ENCODE measurements around the gene CPED1.

Gene CPED1

DNA sequence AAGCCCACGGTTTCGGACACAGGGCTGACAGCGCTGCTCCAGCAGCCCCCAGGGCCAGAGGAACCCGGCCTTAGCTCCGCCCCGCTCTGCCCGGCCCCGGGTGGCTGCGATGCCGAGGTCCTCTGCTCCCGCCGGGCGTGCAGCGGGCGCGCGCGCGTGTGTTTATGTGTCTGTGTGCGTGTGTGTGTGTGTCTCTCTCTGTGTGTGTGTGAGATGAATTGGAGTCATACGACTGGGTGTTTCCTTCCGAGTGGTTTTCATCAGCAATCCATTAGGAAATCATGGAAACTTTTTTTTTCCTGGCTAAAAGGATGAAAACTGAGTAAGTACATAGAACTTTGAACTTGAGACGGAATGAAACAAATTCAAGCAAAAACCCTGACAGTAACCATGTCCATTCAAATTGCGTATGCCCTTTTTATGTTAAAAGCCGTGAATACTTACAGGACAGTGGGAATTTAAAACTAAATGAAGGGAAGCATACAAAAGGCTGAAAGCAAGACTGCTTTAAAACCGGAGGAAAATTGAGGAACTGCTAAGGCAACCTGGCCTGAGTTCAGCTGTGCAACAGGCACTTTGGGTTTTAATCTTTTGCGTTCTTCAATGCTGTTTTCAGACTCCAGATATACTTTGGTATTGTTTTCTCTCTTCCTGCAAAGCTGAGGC, at the start of gene CPED1:
Gene CPED1, plus strand, starts transcription at position 121 of the 666 bp plus-strand sequence. CDS start 911 bp downstream, outside the sequence.
- DNase-seq, result peak; percentile 51

DNA sequence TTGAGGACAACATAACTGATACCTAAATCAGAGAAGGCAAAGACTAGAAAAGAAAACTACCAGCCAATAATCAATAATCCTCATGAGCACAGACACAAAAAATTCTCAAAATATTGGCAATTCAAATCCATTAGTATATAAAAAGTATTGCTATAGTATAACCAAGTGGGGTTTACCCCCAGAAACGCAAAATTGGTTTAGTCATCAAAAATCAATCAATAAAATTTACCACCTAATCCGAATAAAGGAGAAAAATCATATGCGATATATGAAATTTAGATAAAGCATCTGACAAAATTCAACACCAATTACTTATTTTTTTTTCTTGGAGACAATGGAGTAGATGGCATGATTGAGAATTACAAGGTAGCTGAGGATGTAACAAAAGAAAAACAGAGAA, 49.2 kb upstream of the CPED1 start:
- DNase-seq, result no peak

DNA sequence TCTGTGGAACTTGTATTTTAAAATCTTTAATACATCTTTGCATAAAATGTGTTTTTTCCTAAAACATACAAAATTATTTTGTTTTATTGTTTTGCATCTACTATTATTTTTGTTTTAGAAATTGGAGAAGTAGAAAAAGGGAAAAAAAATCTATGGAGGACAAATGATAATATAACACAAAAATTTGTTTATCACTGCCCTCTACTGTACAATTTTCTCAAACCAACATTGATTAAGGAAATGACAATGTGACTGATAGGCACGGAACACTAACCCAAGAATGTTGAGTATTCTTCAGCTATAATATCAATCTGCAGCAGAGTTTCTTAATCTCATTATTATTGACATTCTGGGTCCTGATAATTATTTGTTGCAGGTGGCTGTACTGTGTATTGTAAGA, 47.4 kb upstream of the CPED1 start:
- DNase-seq, result no peak

DNA sequence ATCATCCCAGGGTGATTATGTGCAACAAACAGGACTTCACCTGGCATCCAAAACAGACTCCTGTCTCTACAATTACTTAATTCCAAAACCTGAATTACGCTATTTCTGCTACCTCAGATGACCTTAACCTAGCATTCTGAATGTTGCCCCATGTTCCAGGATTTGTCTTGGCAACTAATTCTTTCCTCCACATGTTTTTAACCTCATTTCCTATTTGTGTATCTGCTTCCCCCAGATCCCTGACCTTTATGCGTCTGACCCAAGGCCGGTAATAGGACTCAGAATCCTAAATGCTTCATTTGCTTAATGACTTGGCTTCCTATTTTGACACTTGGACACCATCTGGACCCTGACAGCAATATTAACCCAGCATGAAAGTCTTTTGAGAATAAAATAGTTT, 46.7 kb upstream of the CPED1 start:
- DNase-seq, result no peak

DNA sequence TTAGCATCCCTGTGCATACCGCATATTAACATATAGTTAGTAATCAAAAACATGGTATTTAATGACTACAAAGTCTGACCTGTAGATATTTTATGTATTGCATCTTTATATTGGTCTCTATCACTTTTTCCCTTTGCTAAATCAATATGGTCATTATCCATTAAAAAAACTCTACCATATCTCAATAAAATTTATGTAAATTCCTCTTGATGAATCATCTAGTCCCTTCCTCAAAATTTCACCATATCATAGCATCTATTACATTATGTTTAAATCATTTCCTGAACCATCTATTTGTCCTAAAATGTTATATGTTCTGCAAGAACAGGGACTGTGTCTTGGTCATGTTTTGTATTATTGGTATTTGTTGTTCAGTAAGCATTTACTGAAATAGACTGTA, 45.6 kb upstream of the CPED1 start:
- no peak for DNase-seq

DNA sequence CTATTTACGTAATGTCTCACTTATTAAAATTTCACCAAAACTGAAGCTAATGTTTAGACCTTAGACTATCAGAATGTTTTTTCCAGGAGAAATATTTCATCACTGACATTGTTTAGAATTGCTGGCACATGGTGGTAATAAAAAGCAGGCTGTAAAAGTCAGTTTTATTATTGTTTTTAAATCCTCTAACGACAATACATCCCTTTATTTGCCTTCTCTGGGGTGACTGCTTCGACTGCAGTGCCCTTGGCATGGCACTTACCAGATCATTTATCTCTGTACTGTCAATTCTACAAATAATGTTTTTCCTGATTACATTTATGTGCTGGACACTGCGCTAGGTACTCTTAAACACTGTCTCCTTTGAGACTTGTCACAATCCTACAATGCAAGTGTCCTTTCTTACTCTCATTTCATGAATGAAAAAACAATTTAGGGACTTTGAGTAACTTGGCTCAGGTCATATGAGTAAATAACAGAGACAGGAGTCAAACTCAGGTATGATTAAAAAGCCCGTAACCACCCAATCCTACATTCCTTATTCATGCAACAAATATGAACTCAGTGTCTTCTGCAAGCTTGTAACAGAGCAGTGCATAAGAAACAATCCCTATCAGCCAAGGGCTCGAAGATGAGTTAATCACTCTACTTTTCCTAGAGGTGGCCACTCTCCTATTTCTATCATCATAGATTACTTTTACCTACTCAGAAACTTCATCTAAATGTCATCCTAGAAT, 43.5 kb upstream of the CPED1 start:
- DNase-seq, result no peak

DNA sequence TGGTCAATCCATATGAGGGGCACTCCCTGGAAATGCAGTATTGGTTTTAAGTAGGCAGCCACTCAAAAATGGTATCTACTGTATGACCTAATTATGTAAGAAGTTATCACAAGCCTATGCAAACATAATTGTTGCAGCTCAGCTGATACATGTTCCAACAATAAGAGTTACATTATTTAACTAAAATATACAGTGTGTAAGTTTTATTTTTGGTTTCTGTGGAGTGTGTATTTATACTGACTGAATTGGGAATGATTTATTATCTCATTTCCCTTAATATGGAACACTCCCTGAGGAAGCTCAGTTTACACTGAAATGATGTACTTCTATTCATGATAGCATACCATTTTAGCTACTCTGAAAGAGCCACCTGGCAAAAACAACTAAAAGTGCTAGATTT, 40.5 kb upstream of the CPED1 start:
- no peak for DNase-seq

DNA sequence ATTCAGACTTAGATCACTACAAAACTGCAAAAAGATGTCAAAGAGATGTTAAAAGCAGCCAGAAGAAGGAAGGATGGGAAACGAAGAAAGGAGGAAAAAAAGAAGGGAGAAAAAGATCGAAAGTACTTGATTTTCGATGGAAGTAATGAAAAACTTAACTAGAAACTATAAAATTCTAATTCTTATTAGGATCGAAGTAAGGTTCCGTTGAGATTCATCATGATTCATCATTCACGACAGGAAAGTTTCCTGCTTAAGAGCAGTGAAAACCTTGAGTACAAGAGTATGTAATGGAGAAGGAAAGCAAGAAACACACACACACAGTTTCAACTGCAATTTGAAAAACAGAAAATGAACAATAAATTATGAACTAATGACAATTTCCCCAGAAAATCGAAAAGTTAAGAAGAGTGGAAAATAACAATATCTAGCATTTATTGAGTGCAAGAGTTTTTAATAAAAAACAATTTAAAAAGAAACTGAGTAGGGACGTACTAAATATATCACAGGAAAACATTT, 39.1 kb upstream of the CPED1 start:
- DNase-seq, result no peak

DNA sequence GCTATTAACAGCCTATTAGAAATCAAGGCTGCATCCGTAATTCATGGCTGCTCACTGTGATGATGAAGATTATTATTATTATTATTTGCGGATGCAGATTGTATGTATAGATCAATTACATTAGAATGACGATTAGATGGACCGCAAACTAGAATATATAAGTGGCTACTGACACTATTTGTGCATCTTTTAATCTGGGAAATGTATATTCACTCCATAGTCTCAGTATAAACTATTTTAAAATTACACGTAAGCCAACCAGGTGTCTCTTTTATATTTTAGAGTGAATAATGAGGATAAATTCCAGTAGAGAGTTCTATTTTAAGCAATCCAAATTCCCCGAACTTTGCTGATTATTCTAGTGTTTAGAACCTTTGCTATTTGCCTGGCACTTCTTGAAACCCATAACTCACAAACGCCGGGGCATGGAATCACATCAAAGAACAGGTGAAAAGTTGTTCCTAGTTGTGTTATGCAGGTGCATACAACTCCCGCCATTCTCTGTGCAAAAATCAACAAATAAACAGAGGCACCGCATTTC, 38.4 kb upstream of the CPED1 start:
- no peak for DNase-seq

DNA sequence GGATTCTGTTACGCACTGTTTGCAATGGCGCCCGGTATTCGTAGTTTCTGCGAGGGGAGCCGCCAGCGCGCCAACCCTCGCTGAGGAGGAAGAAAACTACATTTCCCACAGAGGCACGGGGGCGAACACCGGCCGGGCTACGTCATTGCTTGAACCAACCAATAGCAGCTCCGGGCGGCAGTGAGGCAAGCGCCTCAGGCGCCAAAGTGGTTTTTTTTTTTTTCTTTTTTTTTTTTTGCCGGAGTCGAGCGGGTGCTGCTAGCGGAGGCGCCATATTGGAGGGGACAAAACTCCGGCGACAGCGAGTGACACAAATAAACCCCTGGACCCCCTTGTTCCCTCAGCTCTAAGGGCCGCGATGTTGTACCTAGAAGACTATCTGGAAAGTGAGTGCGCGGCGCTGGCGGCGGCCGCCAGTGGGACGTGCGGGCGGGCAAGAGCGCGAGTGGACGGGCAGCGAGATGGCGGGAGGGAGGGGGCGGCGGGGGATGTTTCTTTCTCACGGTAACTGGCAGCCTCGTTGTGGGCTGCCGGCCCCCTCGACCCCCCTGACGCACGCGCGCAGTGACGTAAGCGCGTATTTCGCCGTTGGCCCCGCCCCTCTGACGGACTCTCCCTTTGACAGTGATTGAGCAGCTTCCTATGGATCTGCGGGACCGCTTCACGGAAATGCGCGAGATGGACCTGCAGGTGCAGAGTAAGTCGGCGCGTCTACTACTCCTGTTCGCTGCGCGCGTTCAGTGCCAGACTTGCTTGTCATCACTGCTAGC, 37.8 kb upstream of the CPED1 start, which contains the start of gene ING3:
Gene ING3, plus strand, starts transcription at position 239 of the 770 bp plus-strand sequence. Its CDS starts 120 bp downstream, at position 359.
- DNase-seq, result peak; percentile 96

DNA sequence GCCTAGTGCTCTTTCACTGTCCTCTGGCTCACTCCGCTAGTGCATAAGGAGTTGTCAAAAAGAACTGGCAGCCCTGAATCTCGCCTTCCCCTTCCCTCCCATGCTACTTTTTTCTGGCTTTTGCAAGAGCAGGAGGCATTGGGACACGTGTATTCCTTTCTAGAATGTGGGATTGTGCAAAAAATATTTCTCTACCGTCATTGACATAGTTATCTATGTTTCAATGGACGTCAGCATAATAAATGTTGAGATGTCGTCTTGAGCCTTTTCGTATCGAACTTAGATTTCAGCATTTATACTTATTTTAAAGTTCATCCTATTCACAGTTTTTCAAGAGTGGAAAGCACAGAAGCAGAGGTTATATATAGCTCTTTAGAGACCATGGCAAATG, 37.2 kb upstream of the CPED1 start:
- DNase-seq, result no peak

DNA sequence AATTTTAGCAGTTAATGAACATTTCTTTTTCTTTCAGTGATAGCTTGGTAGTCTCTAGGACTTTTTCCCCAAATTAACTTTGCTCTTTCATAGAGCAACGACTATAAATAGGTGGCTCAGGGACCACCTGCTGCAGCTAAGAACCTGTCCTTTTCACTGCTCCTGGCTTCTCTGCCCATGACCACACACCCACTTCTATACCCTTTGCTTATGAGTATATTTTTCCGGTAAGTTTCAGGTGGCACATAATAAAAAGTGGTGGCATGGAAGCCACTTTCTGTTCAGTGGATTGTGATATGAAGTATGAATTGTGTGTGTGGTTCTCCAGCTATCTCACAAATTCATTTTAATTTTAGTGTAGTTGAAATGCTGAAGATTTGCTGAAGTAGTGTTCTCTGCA, 36.7 kb upstream of the CPED1 start:
- DNase-seq, result no peak

DNA sequence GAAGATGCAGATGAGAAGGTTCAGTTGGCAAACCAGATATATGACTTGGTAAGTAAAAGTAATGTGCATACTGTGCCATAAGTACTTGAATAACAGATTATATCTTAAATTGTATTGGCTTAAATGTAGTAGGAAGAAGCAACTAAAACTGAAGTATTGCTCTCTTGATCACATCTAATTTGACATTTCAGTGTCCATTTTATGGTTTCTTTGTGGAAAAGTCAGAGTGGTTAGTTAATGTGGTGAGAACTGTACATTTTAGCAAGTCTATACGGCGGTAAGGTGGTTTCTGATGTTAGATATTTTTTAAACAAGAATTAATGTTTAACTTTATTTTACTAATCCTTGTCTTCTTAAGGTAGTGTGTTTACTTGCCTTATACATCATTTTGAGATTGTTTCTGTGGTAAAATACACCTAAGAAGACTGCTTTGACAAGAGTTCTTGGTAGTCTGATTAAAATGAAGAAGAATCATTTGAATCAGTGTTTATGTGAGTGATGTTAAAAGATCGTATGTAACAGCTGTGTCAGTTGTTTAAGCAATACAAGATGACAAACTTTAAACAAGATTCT, 32.8 kb upstream of the CPED1 start:
- DNase-seq, result no peak

DNA sequence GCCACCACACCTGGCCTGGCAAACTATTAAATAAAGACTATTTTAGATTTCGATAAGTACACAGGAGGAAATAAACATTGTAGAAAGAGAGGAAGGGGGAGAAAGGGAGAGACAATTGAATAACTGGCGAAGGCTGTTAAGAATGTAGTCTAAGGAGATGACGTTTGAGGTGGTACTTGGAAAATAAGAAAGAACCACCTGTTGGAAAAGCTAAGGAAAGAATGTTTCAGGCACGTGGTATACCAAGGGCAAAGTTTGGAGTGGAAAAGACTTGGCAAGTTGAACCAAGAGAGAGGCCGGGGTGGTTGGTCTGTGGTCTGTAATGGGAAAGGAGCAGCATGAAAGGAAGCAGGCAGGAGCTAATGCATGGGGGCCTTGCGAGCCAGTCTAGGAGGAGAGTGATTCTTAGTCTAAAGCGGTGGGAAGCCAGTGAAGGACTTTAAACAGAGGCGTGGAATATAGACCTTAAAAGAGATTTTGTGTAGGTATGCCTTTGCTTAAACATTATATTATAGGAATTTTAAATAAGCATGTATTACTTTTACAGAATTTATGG, 28.5 kb upstream of the CPED1 start:
- DNase-seq, result no peak

DNA sequence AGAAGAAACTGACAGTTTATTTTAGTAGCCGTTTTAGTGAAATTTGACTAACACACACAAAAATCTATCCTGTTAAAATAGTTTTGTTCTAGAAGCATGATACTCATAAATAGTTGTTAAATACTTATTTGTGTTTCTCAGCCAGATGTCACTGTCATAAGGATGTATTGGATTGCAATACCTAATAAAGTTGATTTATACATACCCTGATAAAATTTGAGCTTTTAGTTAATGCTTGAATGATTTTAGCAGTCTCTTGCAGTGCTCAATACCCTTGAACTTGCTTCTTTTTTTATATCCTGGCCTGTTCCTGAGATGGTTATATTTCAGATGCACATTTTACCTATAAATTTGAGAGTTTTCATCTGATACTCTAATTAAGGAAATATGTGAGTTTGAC, 27.8 kb upstream of the CPED1 start:
- DNase-seq, result no peak

DNA sequence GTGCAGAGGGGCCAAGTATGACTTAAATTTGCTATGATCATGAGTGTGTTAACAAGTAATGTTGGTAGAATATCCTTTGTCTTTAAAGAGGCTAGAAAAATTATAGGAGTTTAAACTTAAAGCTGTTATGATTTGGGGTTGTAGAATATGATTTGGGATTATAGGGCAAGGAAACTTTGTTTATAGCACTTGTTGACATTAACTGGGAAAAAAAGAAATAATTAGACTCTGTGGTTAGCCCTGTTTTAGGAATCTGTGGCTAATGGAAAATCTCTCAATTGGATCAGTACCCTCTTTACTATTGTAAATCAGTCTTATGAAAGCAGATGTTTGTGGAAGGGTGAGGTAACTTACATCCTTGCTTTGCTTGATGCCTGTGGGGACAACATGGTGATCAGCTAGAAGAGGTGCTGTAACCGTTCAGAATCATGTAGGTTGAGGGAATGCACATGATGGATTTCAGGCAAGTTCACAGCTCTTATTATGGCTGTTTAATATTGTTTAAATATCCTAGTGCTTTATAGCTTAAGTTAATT, 26.8 kb upstream of the CPED1 start:
- no peak for DNase-seq

DNA sequence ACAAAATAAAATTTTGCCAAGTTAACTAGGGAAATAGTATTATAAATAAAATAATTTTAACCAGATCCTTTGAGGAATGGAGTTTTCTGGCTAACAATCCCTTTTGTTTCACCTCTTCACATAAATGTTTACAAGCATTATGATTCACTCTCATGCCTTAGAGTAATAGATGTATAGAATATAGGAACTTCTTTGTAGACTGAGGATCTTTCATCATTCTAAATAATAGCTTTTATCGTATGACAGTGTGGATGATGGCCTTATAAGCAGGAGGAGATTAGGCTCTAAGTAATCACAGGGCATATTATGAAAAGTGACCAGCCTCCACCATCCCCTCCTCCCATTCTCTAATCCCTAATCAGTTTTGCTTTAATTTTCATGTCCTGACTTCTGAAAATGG, 24.4 kb upstream of the CPED1 start:
- no peak for DNase-seq

DNA sequence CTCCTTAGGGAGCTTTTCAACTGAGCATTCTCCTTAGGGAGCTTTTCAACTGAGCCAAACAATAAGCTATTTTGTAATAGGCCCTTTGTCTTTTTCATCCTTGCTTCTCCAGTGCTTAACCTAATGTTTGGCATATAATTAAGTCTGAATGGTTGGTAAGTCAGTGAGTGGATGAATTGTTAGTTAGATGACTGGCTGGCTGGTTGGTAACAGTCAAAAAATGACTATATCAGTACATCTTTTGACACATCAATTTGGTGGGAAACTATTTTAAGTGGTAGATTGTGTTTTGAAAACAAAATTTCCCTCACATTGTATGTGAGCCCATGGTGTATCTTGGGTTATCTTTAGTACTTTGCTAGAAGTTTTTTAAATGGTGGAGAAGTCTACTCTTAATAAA, 21.6 kb upstream of the CPED1 start:
- DNase-seq, result no peak

DNA sequence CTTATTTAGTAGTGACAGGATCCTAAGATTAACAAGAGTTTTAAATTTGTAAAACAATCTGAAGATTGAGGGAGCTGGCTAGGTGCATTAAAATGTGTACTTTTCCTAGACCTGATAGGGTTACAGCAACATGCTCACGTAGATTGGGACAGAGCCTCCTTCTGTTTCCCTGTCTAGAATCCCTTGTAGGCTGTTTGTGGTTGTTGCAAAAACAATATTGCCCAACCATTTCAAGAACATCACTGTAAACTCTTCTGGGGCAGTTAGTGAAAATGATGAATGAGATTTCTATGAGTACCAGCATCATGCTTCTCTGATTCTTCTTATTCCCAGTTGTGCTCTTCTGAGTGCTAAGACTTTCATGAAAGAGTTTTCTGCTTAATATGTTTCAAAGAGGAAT, 14.7 kb upstream of the CPED1 start:
- DNase-seq, result no peak

DNA sequence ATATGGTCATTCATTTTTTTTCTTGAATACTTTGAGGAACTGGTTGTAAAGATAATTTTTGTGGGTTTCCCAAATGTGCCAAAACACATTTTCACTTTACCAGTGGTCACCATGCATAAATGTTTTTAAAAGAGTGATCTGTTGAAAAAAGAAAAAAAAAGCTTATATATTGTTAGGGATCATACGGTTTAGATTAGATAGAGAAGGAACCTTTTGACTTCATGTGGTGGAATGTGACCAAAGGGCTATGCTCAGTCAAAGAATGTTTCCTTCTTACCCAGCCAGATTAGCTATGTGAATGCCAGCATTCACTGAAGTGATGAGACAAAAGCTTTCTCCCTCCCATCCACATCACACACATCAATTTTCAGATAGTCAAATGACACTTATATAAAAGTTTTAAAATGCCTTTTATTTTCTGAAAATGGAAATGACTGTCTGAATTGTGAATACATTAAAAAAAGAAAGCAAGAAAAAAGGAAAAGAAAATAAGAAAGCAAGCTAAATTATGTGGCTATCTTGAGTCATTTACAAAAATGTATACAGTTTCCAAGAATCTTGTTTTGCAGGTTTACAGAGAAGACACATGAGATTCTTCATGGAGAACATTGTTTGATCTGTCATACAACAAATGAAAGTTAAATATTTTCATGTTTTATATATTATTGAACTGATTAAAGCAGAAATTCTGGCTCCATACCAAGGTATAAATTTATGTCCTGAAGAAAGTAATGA, 8.6 kb upstream of the CPED1 start:
- no peak for DNase-seq

DNA sequence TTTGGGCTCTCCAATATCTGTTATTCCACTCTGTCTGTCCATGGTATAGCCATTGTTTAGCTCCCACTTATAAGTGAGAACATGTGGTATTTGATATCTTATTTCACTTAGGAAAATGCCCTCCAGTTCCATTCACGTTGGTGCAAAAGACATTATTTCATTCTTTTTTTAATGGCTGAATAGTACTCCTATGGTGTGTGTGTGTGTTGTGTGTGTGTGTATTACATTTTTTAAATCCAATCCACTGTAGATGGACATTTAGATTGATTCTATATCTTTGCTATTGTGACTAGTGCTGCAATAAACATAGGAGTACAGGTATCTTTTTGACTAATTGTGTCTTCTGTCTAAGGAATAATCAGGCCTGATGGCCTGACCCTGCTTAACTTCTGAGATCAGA, 7.4 kb upstream of the CPED1 start:
- no peak for DNase-seq
